GM04503 (cell line): ENCODE results near the gene KIF5C.

ENCODE experiments used
- DNase-seq: peaks from one replicate; pipeline ENCODE4 v3.0.0-alpha.2; 2012; ENCODE audit warnings: low read depth

Gene KIF5C

GRCh38 chr2:148887350-148888002 lies 12.4 kb downstream of the KIF5C start:
- no peak for DNase-seq

- DNase-seq: no peak
These were observed 13.0 kb downstream of the KIF5C start for GRCh38 chr2:148888003-148888501.

GRCh38 chr2:148888986-148889385 lies 14.0 kb downstream of the KIF5C start:
- no peak for DNase-seq

GRCh38 chr2:148893906-148894305 lies 18.9 kb downstream of the KIF5C start:
- no peak for DNase-seq

GRCh38 chr2:148896136-148896535 lies 21.1 kb downstream of the KIF5C start:
- no peak for DNase-seq

GRCh38 chr2:148899638-148900318 lies 24.8 kb downstream of the KIF5C start:
- no peak for DNase-seq

GRCh38 chr2:148900350-148900837 lies 25.4 kb downstream of the KIF5C start:
- no peak for DNase-seq

- DNase-seq: no peak
These were observed 26.1 kb downstream of the KIF5C start for GRCh38 chr2:148901142-148901541.

GRCh38 chr2:148902798-148903197 lies 27.8 kb downstream of the KIF5C start:
- no peak for DNase-seq

GRCh38 chr2:148903294-148903693 lies 28.3 kb downstream of the KIF5C start:
- DNase-seq: no peak

- no peak for DNase-seq
These were observed 29.0 kb downstream of the KIF5C start for GRCh38 chr2:148903979-148904378.

- no peak for DNase-seq
These were observed 31.1 kb downstream of the KIF5C start for GRCh38 chr2:148906124-148906523.

GRCh38 chr2:148907085-148907785 lies 32.2 kb downstream of the KIF5C start:
- no peak for DNase-seq

GRCh38 chr2:148909114-148909513 lies 34.1 kb downstream of the KIF5C start:
- no peak for DNase-seq

GRCh38 chr2:148913061-148913460 lies 38.0 kb downstream of the KIF5C start:
- no peak for DNase-seq

GRCh38 chr2:148913492-148913891 lies 38.5 kb downstream of the KIF5C start:
- DNase-seq: no peak

- no peak for DNase-seq
These were observed 39.4 kb downstream of the KIF5C start for GRCh38 chr2:148914463-148914862.

GRCh38 chr2:148917431-148917830 lies 42.4 kb downstream of the KIF5C start:
- DNase-seq: no peak

- no peak for DNase-seq
These were observed 43.5 kb downstream of the KIF5C start for GRCh38 chr2:148918554-148918953.

- DNase-seq: no peak
These were observed 45.5 kb downstream of the KIF5C start for GRCh38 chr2:148920559-148920958.

- no peak for DNase-seq
These were observed 47.0 kb downstream of the KIF5C start for GRCh38 chr2:148922062-148922461.

GRCh38 chr2:148922776-148923475 lies 47.9 kb downstream of the KIF5C start:
- DNase-seq: no peak
